ENCODE measurements around the gene DISP2.

- TF ChIP-seq CTCF (IDR thresholded peaks at IDR 0.05) (no peak), POLR2A (IDR thresholded peaks at IDR 0.05) (no peak)
Measured at GRCh38 chr15:40323953-40324937, 33.8 kb upstream of the DISP2 start.
